ENCODE results near the gene RPTOR.

- TF ChIP-seq EP300 (IDR thresholded peaks at IDR 0.05) = no peak
- TF ChIP-seq, protein P1, sequence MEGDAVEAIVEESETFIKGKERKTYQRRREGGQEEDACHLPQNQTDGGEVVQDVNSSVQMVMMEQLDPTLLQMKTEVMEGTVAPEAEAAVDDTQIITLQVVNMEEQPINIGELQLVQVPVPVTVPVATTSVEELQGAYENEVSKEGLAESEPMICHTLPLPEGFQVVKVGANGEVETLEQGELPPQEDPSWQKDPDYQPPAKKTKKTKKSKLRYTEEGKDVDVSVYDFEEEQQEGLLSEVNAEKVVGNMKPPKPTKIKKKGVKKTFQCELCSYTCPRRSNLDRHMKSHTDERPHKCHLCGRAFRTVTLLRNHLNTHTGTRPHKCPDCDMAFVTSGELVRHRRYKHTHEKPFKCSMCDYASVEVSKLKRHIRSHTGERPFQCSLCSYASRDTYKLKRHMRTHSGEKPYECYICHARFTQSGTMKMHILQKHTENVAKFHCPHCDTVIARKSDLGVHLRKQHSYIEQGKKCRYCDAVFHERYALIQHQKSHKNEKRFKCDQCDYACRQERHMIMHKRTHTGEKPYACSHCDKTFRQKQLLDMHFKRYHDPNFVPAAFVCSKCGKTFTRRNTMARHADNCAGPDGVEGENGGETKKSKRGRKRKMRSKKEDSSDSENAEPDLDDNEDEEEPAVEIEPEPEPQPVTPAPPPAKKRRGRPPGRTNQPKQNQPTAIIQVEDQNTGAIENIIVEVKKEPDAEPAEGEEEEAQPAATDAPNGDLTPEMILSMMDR (IDR thresholded peaks at IDR 0.05) = no peak
- no peak for TF ChIP-seq POLR2AphosphoS5 (IDR thresholded peaks at IDR 0.05)
- TF ChIP-seq POLR2A (IDR thresholded peaks at IDR 0.05) = no peak
These were observed 454.3 kb downstream of the RPTOR start for GRCh38 chr17:80998748-80999535.

Data from upper lobe of left lung (tissue), 4 donors.